Pancreas (tissue), 10 donors: ENCODE measurements around the gene SHROOM2. TPM values are rescaled to one million over a fixed set of nuclear protein-coding genes. Genes with fewer than 3 reads are reported as not detected.

Experiments
- ATAC-seq, 4 donors: fragments of 200-7000 bp; cut with Tn5 transposase; one replicate each; pipeline versions ENCODE4 v1.8.0 to v1.9.1; 2020; ENCODE audit warnings: mild to moderate bottlenecking in 4 of 4, moderate library complexity in 4 of 4
- DNase-seq, 6 donors: peaks; one replicate each; pipeline ENCODE4 v3.0.0-alpha.2; 2020
- FAIRE-seq: peaks from 2 replicates; lab custom pipeline; 2012; peaks lifted over from hg19 to GRCh38; lab: Jason Lieb, UNC
- H3K27ac ChIP-seq, 4 donors: fragments of 200-600 bp; sonication (generic); 1 replicate in 3 of 4; 2 replicates in 1 of 4; pipeline versions ENCODE4 v1.5.0 to v1.8.0; 2020
- H3K27me3 ChIP-seq, 4 donors: fragments of 200-600 bp; one replicate each; pipeline ENCODE4 v1.8.0; 2021
- H3K36me3 ChIP-seq, 3 donors: fragments of 200-600 bp; sonication (generic) in 1 of 3; one replicate each; pipeline versions ENCODE4 v1.5.0 to v1.8.0; 2020 to 2021
- H3K4me1 ChIP-seq, 3 donors: fragments of 200-600 bp; one replicate each; pipeline ENCODE4 v1.8.0; 2021
- H3K4me3 ChIP-seq, 4 donors: fragments of 200-600 bp; sonication (generic) in 2 of 4; one replicate each; pipeline versions ENCODE4 v1.5.0 to v1.8.0; 2020 to 2021
- H3K9me3 ChIP-seq, 4 donors: fragments of 200-600 bp; one replicate each; pipeline ENCODE4 v1.8.0; 2021
- CTCF ChIP-seq, 4 donors: fragments of 200-600 bp; sonication (generic) in 3 of 4; IDR thresholded peaks; one replicate each; pipeline versions ENCODE4 v1.5.0 to v1.8.0; 2021; ENCODE audit warnings: antibody characterized with exemption in 4 of 4
- WGBS, 2 donors: extraction: QIAGEN DNeasy Blood & Tissue Kit; methylation state at CpG; one replicate each; pipeline ENCODE4 v1.1.7; 2013; 5-methylcytosine and 5-hydroxymethylcytosine counted together
- intact Hi-C, 3 donors: fragments of 100-400 bp; cut with DNase I; formaldehyde crosslinking; loops; one replicate each; pipeline versions ENCODE4 v1.11.1 to v1.14.2; 2022
- polyA plus RNA-seq, 2 donors: library from polyadenylated mRNA; stranded (reverse); fragments of 200-250 nt; gene quantifications; one replicate each; pipeline ENCODE4 v1.2.3, GENCODE V29; 2013
- total RNA-seq, 6 donors: library from RNA; stranded (reverse); fragmentation: NEBNext Ultra II Directional in 4 of 6; extraction: Animal tissue kit (Norgen Biotek cat#: 25700) in 4 of 6; gene quantifications; one replicate each; pipeline versions ENCODE4 v1.2.1 to v1.2.4, GENCODE V29; 2021 to 2023
- donor health status: healthy with polysubstance abuse.
- donor health status: DM: no; HTN: no; CAD: no; lungs with moderate emphysema.
- donor health status: DM: no; HTN: no; CAD: no.
- donor health status: control.
- donor health status: control.
- donor health status: Bipolar disorder and iron deficiency.
- donor health status: DM: yes; HTN: yes; CAD: no.
- donor health status: DM: no; HTN: no; CAD: no.
- donor health status: DM: no; HTN: no; CAD: no.
- donor health status: DM: yes; HTN: yes; CAD: no.

The SHROOM2 gene
- total and polyA plus RNA-seq, 8 donors = 3.2 to 6.6 (median 3.8) TPM

GRCh38 chrX:9880870-9881269 is 94.6 kb downstream of the SHROOM2 start:
- Histone ChIP-seq H3K4me1 (no peaks in the 10 kb centered on the region), H3K27ac (no peak overlapping the region), H3K4me3 (no peak overlapping the region), H3K27me3 (no peaks in the 10 kb centered on the region), H3K36me3 (no peaks in the 10 kb centered on the region), H3K9me3 (no peaks in the 10 kb centered on the region)
- ATAC-seq = no peak
- TF ChIP-seq CTCF (IDR thresholded peaks at IDR 0.05) = no peak
- WGBS, 2 donors = 73 to 86% methylated on average over 7 of the region's 7 CpGs
- no peak for DNase-seq
- FAIRE-seq = no peak
- intact Hi-C loops = no loop called here

- WGBS, 2 donors = 52 to 55% methylated on average over 15 of the region's 15 CpGs
- no peaks in the 10 kb centered on the region for H3K9me3 ChIP-seq
- FAIRE-seq (no peak), ATAC-seq (peak in 3 of 4 donors; percentile 22 to 54 (median 33)), DNase-seq (no peak)
- no peak overlapping the region for H3K27ac ChIP-seq
- H3K4me3 ChIP-seq = no peak overlapping the region
- H3K4me1 ChIP-seq = no peaks in the 10 kb centered on the region
- intact Hi-C loops = no loop called here
- H3K27me3 ChIP-seq = no peaks in the 10 kb centered on the region
- no peaks in the 10 kb centered on the region for H3K36me3 ChIP-seq
- TF ChIP-seq CTCF (IDR thresholded peaks at IDR 0.05) = no peak
Measured at GRCh38 chrX:9882669-9883446, 96.6 kb downstream of the SHROOM2 start.

- ATAC-seq = no peak
Measured at GRCh38 chrX:9884031-9884779, 98.0 kb downstream of the SHROOM2 start.

GRCh38 chrX:9885150-9885549 is 98.9 kb downstream of the SHROOM2 start:
- 21 to 25% methylated on average over 8 of the region's 8 CpGs for WGBS, 2 donors
- Histone ChIP-seq H3K4me3 (no peak overlapping the region), H3K27me3 (no peaks in the 10 kb centered on the region), H3K9me3 (no peaks in the 10 kb centered on the region), H3K36me3 (no peaks in the 10 kb centered on the region), H3K4me1 (no peaks in the 10 kb centered on the region), H3K27ac (no peak overlapping the region)
- ATAC-seq = peak; percentile 64 to 91 (median 80)
- intact Hi-C loops = no loop called here
- DNase-seq = peak in 5 of 6 donors; percentile 17 to 69 (median 55)
- TF ChIP-seq CTCF (IDR thresholded peaks at IDR 0.05) = peak in 3 of 4 donors; percentile 21 to 35 (median 21)
- FAIRE-seq = no peak

More at GRCh38 chrX:9884031-9884779, 98.0 kb downstream of the SHROOM2 start:
- FAIRE-seq (no peak), DNase-seq (no peak)
- no peak overlapping the region for H3K27ac ChIP-seq
- no peak for TF ChIP-seq CTCF (IDR thresholded peaks at IDR 0.05)
- intact Hi-C loops = no loop called here
- no peaks in the 10 kb centered on the region for H3K4me1 ChIP-seq
- no peaks in the 10 kb centered on the region for H3K9me3 ChIP-seq
- H3K27me3 ChIP-seq = no peaks in the 10 kb centered on the region
- no peak overlapping the region for H3K4me3 ChIP-seq
- 63 to 75% methylated on average over 9 of the region's 9 CpGs for WGBS, 2 donors
- H3K36me3 ChIP-seq = no peaks in the 10 kb centered on the region
